Measurements from ENCODE around the gene RAI1.

RAI1 gene

GRCh38 chr17:17816831-17817551, 135.7 kb downstream of the RAI1 start:
- no peak for DNase-seq (ENCODE audit: low spot score)

GRCh38 chr17:17817552-17817947, 136.3 kb downstream of the RAI1 start:
- DNase-seq (ENCODE audit: low spot score), result no peak

- no peak for DNase-seq (ENCODE audit: low spot score)
Measured at GRCh38 chr17:17818088-17818526, 136.8 kb downstream of the RAI1 start.

GRCh38 chr17:17819111-17819510, 137.9 kb downstream of the RAI1 start:
- DNase-seq (ENCODE audit: low spot score), result no peak

GRCh38 chr17:17819561-17819995, 138.3 kb downstream of the RAI1 start:
- DNase-seq (ENCODE audit: low spot score), result peak; percentile 93

GRCh38 chr17:17820046-17820445, 138.8 kb downstream of the RAI1 start:
- no peak for DNase-seq (ENCODE audit: low spot score)

GRCh38 chr17:17820463-17821158, 139.4 kb downstream of the RAI1 start:
- no peak for DNase-seq (ENCODE audit: low spot score)

- DNase-seq (ENCODE audit: low spot score), result no peak
Measured at GRCh38 chr17:17822189-17822588, 140.9 kb downstream of the RAI1 start.

GRCh38 chr17:17822616-17823015, 141.4 kb downstream of the RAI1 start:
- no peak for DNase-seq (ENCODE audit: low spot score)

GRCh38 chr17:17823433-17824118, 142.3 kb downstream of the RAI1 start:
- peak; percentile 99 for DNase-seq (ENCODE audit: low spot score)

- DNase-seq (ENCODE audit: low spot score), result no peak
Measured at GRCh38 chr17:17824119-17824782, 143.0 kb downstream of the RAI1 start.

GRCh38 chr17:17824783-17825614, 143.7 kb downstream of the RAI1 start:
- no peak for DNase-seq (ENCODE audit: low spot score)

GRCh38 chr17:17826342-17826713, 145.1 kb downstream of the RAI1 start:
- DNase-seq (ENCODE audit: low spot score), result no peak

- DNase-seq (ENCODE audit: low spot score), result no peak
Measured at GRCh38 chr17:17826942-17827785, 145.9 kb downstream of the RAI1 start.

GRCh38 chr17:17827826-17828621, 146.8 kb downstream of the RAI1 start:
- no peak for DNase-seq (ENCODE audit: low spot score)

GRCh38 chr17:17830269-17830567, 149.0 kb downstream of the RAI1 start:
- no peak for DNase-seq (ENCODE audit: low spot score)

- DNase-seq (ENCODE audit: low spot score), result peak; percentile 78
Measured at GRCh38 chr17:17830740-17831207, 149.5 kb downstream of the RAI1 start.

GRCh38 chr17:17831208-17832031, 150.2 kb downstream of the RAI1 start:
- DNase-seq (ENCODE audit: low spot score), result no peak

GRCh38 chr17:17832032-17832363, 150.7 kb downstream of the RAI1 start:
- DNase-seq (ENCODE audit: low spot score), result no peak
